GM23248 (cell line): ENCODE measurements around the gene BOD1. TPM values are rescaled to one million over a fixed set of nuclear protein-coding genes. Genes with fewer than 3 reads are reported as not detected.

Source experiments
- DNase-seq: peaks from one replicate; pipeline ENCODE4 v3.0.0-alpha.2; 2015
- H2AFZ ChIP-seq: fragments of 200-600 bp; sonication (generic); 2 replicates; pipeline ENCODE4 v1.6.1; 2016; ENCODE audit warnings: antibody characterized with exemption
- H3F3A ChIP-seq: fragments of 200-600 bp; sonication (generic); 2 replicates; pipeline ENCODE4 v1.6.1; 2016; ENCODE audit warnings: mild to moderate bottlenecking, antibody characterized with exemption, mixed run types; ENCODE audit not compliant: insufficient read depth
- H3K27ac ChIP-seq: fragments of 200-600 bp; sonication (generic); 2 replicates; pipeline ENCODE4 v1.5.1; 2016; ENCODE audit warnings: mild to moderate bottlenecking
- H3K27me3 ChIP-seq: fragments of 200-600 bp; sonication (generic); replicated peaks from 2 replicates; pipeline ENCODE4 v1.6.1; 2016; ENCODE audit warnings: mild to moderate bottlenecking; ENCODE audit not compliant: insufficient read depth
- H3K36me3 ChIP-seq: fragments of 200-600 bp; sonication (generic); 2 replicates; pipeline ENCODE4 v1.6.1; 2016; ENCODE audit warnings: low read depth, mild to moderate bottlenecking
- H3K4me1 ChIP-seq: fragments of 200-600 bp; sonication (generic); 2 replicates; pipeline ENCODE4 v1.6.1; 2016; ENCODE audit warnings: mild to moderate bottlenecking; ENCODE audit not compliant: insufficient read depth
- H3K4me2 ChIP-seq: fragments of 200-600 bp; sonication (generic); one replicate; pipeline ENCODE4 v1.6.1; 2016; ENCODE audit warnings: mild to moderate bottlenecking; ENCODE audit not compliant: unreplicated experiment
- H3K4me3 ChIP-seq: fragments of 200-600 bp; sonication (generic); 2 replicates; pipeline ENCODE4 v1.5.1; 2016; ENCODE audit warnings: mild to moderate bottlenecking
- H3K79me2 ChIP-seq: fragments of 200-600 bp; sonication (generic); 2 replicates; pipeline ENCODE4 v1.6.1; 2016; ENCODE audit warnings: mild to moderate bottlenecking; ENCODE audit not compliant: insufficient read depth
- H3K9ac ChIP-seq: fragments of 200-600 bp; sonication (generic); 2 replicates; pipeline ENCODE4 v1.6.1; 2016; ENCODE audit warnings: mild to moderate bottlenecking
- H3K9me2 ChIP-seq: fragments of 200-600 bp; sonication (generic); 2 replicates; pipeline ENCODE4 v1.6.1; 2016; ENCODE audit warnings: mixed run types, mild to moderate bottlenecking, moderate library complexity; ENCODE audit not compliant: insufficient read depth
- H3K9me3 ChIP-seq: fragments of 200-600 bp; sonication (generic); one replicate; pipeline ENCODE4 v1.6.1; 2017; ENCODE audit warnings: low read depth
- H4K20me1 ChIP-seq: fragments of 200-600 bp; sonication (generic); 2 replicates; pipeline ENCODE4 v1.6.0; 2016; ENCODE audit not compliant: insufficient read depth
- EZH2 ChIP-seq: fragments of 200-600 bp; sonication (generic); IDR thresholded peaks from 2 replicates; pipeline ENCODE4 v1.6.1; 2018; ENCODE audit warnings: antibody characterized with exemption, mild to moderate bottlenecking; ENCODE audit not compliant: insufficient read depth, poor library complexity, severe bottlenecking
- EZH2phosphoT487 ChIP-seq: fragments of 200-600 bp; sonication (generic); IDR thresholded peaks from 2 replicates; pipeline ENCODE4 v1.6.1; 2018; ENCODE audit warnings: antibody characterized with exemption, moderate library complexity, mild to moderate bottlenecking, low read depth; ENCODE audit not compliant: insufficient read depth
- WGBS, 2 experiments: methylation state at CpG; one replicate each; pipeline ENCODE4 v1.1.6; 2015 to 2017; ENCODE audit warnings: low lambda C conversion rate in 2 of 2, low coverage in 1 of 2; ENCODE audit errors: missing lambda C conversion rate in 2 of 2; 5-methylcytosine and 5-hydroxymethylcytosine counted together
- in situ Hi-C: fragments of 300-500 bp; cut with MboI; formaldehyde crosslinking; loops from 2 replicates; pipeline ENCODE4 v1.15.0; 2020
- polyA plus RNA-seq: library from polyadenylated mRNA; unstranded; fragments of >200 nt; fragmentation: Nextera tagmentation; extraction: Ambion mirVana; gene quantifications from 2 replicates; pipeline ENCODE4 v1.2.1, GENCODE V29; 2016
- total RNA-seq: library from RNA; depleted of rRNA; stranded (reverse); fragments of >200 nt; shearing (Covaris generic); gene quantifications from 2 replicates; pipeline ENCODE4 v1.2.3, GENCODE V29; 2014

Gene BOD1
- total and polyA plus RNA-seq, 2 experiments from 2014 or later: 51.4 to 66.1 TPM

DNA sequence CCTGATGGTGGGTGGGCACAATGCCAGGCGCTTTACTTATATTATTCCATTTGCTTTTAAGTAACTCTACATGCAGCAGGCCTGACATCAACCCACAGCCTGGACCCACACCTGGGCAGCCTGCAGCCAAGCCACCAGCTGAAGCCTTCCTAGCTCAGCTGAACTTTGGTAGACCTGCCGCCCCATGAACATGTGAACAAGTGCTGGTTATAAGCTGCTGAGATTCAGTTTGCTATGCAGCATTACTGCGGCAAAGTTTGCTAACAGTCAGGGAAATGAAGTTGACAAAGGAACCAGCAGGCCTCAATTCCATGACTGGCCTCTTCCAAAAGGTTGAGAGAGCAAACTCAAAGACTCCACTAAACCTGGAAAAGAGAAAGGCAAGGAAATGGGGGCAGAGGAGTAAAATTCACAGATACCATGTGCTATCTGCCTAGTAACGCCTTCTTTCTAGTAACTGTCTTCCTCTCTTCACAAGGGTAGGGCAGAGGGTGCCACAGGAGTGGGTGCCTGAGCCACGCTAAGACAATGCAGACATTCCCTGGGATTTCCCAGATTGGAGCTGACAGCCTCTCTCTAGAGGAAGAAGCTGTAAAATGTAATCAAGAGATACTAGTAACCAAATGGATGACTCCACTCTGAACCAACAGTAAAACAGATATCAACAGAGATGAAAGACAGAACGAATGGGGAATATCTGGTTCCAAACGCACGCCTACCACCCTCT, 2.9 kb downstream of the BOD1 start:
- peaks cover 15% of the 10 kb centered on the region; the same call in 1 of the 2 replicates for H3F3A ChIP-seq
- no peak for DNase-seq
- H3K4me2 ChIP-seq: no peak overlapping the region
- peaks cover 73% of the 10 kb centered on the region for H3K79me2 ChIP-seq
- H3K4me3 ChIP-seq: no peak overlapping the region
- peaks cover 34% of the 10 kb centered on the region for H3K4me1 ChIP-seq
- TF ChIP-seq EZH2phosphoT487 (no peak), EZH2 (no peak)
- H3K36me3 ChIP-seq: peaks cover 15% of the 10 kb centered on the region
- H2AFZ ChIP-seq: no peak overlapping the region
- H3K9me3 ChIP-seq: no peaks in the 10 kb centered on the region
- no peak overlapping the region for H3K9ac ChIP-seq
- no peaks in the 10 kb centered on the region for H3K9me2 ChIP-seq
- H3K27me3 ChIP-seq: no peaks in the 10 kb centered on the region
- H3K27ac ChIP-seq: no peak overlapping the region
- peaks cover 9% of the 10 kb centered on the region; the same call in 1 of the 2 replicates for H4K20me1 ChIP-seq
- WGBS, 2 experiments: 85% methylated on average over 8 of the region's 8 CpGs
- in situ Hi-C loops: no loop called here

DNA sequence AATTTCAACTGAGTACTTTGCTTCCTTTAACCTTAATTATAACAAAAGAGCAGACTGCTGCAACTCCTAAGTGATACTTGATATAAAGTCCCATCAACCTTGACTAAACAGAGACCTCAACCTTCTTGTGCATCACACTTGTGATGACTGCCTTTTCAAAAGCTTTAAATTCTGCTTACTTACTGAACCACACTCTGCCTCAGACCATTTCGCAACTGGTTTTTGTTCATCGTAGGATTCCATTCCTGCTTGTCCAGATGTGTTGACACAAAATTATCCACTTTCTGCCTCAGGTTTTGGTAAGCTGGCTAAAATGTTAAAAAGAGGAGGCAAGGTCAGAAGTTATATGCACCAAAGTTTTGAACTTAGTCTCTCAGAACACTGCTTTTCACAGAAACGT, 3.5 kb downstream of the BOD1 start:
- no peaks in the 10 kb centered on the region for H3K9me2 ChIP-seq
- H3K79me2 ChIP-seq: peaks cover 79% of the 10 kb centered on the region
- H3K4me2 ChIP-seq: no peak overlapping the region
- H3K4me3 ChIP-seq: no peak overlapping the region
- no peak overlapping the region for H2AFZ ChIP-seq
- in situ Hi-C loops: no loop called here
- peak; percentile 66 for DNase-seq
- WGBS, 2 experiments: 55 to 62% methylated on average over 3 of the region's 3 CpGs
- H3F3A ChIP-seq: peaks cover 15% of the 10 kb centered on the region; the same call in 1 of the 2 replicates
- H3K4me1 ChIP-seq: peaks cover 34% of the 10 kb centered on the region
- no peaks in the 10 kb centered on the region for H3K27me3 ChIP-seq
- no peak for TF ChIP-seq EZH2
- no peak for TF ChIP-seq EZH2phosphoT487
- H4K20me1 ChIP-seq: peaks cover 9% of the 10 kb centered on the region; the same call in 1 of the 2 replicates
- H3K9me3 ChIP-seq: no peaks in the 10 kb centered on the region
- peaks cover 22% of the 10 kb centered on the region for H3K36me3 ChIP-seq
- no peak overlapping the region for H3K27ac ChIP-seq
- H3K9ac ChIP-seq: no peak overlapping the region

DNA sequence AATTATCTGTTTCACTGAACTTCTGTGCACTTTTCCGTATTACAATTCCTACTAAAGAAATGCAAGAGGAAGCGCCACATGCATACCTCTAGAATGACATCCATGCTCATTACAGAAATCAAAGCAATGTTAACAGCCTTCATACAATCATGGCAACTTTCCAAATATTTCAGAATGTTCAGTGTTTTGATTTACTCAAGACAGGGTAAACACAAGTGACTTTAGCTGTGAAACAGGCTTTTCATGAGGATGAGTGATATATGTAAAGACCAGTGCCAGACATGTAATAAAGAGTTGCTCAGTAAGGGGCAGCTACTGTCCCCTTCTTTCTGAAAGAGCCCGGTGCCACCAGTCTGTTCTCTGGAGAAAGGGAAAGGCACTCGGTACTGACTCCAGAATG, 4.7 kb downstream of the BOD1 start:
- no peaks in the 10 kb centered on the region for H3K9me2 ChIP-seq
- H4K20me1 ChIP-seq: peaks cover 9% of the 10 kb centered on the region; the same call in 1 of the 2 replicates
- H3K27ac ChIP-seq: no peak overlapping the region
- H3K9me3 ChIP-seq: no peaks in the 10 kb centered on the region
- peaks cover 30% of the 10 kb centered on the region for H3K4me1 ChIP-seq
- H3K27me3 ChIP-seq: no peaks in the 10 kb centered on the region
- H3K4me2 ChIP-seq: no peak overlapping the region
- 65 to 66% methylated on average over 4 of the region's 4 CpGs for WGBS, 2 experiments
- in situ Hi-C loops: no loop called here
- no peak overlapping the region for H3K4me3 ChIP-seq
- no peak for DNase-seq
- TF ChIP-seq EZH2 (no peak), EZH2phosphoT487 (no peak)
- peaks cover 89% of the 10 kb centered on the region for H3K79me2 ChIP-seq
- H3K36me3 ChIP-seq: peaks cover 34% of the 10 kb centered on the region
- H2AFZ ChIP-seq: no peak overlapping the region
- peaks cover 15% of the 10 kb centered on the region; the same call in 1 of the 2 replicates for H3F3A ChIP-seq
- no peak overlapping the region for H3K9ac ChIP-seq

DNA sequence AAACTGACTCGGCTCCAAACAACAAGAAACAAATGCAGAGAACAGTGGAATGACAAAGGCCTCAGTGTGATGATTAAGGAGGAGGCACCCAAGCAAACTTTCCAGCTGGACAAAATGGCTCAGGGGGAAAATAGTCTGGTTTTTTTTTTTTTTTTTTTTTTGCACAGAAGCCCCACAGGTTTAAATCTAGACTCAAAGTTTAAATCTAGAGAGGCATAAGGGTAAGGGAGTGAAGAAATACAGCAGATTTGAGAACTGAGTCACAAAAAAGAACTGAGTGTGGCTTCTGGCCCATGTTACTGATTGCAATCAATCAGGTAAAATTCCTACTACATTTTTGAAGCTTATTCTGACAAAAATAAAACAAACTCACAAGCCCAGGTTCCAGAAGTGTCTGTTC, 12.3 kb downstream of the BOD1 start:
- no peaks in the 10 kb centered on the region for H3K9me3 ChIP-seq
- in situ Hi-C loops: no loop called here
- TF ChIP-seq EZH2phosphoT487: no peak

More for the DNA sequence above, 12.3 kb downstream of the BOD1 start:
- Histone ChIP-seq H3K36me3 (peaks cover 41% of the 10 kb centered on the region), H3K79me2 (peaks cover 21% of the 10 kb centered on the region), H3K9me2 (no peaks in the 10 kb centered on the region), H3K4me1 (no peaks in the 10 kb centered on the region), H3F3A (no peaks in the 10 kb centered on the region), H3K4me2 (no peak overlapping the region), H4K20me1 (no peaks in the 10 kb centered on the region), H3K9ac (no peak overlapping the region), H3K27ac (no peak overlapping the region), H2AFZ (no peak overlapping the region), H3K27me3 (no peaks in the 10 kb centered on the region), H3K4me3 (no peak overlapping the region)
- 90 to 100% methylated on average over 1 of the region's 1 CpG for WGBS, 2 experiments
- DNase-seq: no peak
